Stimulated activated CD8-positive, alpha-beta memory T cell treated with anti-CD3 and anti-CD28 coated beads, Interleukin-7, amount 100 ng/mL, for 1 hour (primary cell): ENCODE data around the gene PEAR1.

Experiments used
- DNase-seq, 2 donors: peaks; one replicate each; pipeline ENCODE4 v3.0.0-alpha.2; 2020; ENCODE audit warnings: low read depth in 2 of 2

The PEAR1 gene

DNA sequence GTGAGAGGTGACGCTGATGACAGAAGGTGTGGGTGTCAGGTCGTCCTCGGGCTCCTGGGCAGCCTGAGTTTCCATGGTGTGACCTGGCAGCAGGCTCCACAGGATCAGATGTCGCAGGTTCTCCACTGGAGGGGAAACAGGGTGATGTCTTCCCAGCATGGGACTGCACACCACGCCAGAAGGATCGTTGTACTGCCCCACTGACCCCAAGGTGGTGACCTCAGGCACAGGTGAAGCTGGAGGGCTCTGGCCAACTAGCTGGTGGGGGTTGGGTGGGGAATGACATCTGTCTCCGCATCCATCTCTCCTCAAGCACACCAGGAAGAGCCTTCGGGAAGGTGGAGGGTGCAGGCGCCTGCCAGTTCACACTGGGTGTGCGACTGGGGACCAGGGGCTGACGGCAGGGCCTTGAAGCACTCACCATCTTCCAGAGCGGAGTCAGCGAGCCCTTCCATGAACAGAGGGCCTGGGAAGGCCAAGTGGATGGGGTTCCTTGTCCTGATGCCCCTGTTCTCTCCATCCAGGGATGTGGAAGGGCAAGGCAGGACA, 46.3 kb downstream of the PEAR1 start:
- DNase-seq: no peak

DNA sequence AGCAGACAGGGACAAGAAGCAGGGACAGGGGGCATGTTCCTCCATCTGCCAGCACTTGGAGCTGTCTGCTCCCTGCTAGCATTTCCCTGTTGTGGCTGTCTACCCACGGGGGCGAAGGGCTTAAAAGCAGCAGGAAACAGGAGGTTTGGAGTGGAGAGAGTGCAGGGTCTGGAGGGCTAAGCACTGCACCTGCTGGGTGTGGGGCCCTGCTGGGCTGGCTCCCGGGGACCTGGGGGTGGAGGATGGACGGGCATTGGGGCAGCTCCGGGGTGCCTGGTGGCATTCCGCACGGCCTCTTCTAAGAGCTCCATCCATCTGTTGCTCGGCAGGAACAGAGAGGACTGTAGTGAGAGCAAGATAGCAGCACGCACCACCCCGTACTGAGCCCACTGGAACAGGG, 48.2 kb downstream of the PEAR1 start:
- DNase-seq: no peak

DNA sequence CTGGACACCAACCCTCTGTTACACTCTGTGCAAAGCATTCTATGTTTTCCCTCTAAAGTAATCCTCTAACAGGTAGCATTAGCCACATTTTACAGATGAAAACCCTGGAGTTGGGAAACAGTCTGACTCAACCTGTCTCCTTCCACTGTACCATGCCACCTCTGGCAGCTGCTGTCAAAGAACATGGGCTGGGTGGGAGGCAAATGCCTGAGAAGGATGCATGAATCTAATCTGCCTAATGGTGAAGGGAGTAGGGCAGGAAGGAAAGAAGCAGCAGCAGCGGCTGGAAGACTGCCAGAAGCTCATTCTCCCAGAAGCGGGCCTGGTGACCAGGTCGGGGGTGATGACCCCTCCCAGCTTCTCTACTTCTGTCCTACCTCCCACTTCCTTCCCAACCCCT, 48.7 kb downstream of the PEAR1 start:
- no peak for DNase-seq

GRCh38 chr1:156942576-156942975, 49.1 kb downstream of the PEAR1 start:
- no peak for DNase-seq

- DNase-seq: no peak
These were observed 50.2 kb downstream of the PEAR1 start for GRCh38 chr1:156943756-156944155.

DNA sequence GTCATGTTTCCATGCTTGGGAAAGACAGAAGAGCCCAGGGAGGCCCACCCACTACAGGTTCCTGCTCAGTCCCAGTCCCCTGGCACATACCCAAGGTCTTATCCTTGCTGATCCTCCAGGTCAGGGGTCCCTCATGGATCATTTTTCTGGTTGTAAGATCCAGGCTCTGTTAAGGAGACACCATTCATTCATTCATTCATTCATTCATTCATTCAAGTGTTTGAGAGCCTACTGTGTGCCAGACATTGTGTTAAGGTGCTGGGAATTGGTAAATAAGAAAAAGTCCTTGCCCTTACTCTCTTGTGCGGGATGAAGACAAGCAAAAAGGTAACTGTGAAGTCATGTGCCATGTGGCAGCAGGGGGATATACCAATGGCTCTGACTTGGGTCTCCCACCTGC, 50.8 kb downstream of the PEAR1 start:
- no peak for DNase-seq

GRCh38 chr1:156944848-156945247, 51.3 kb downstream of the PEAR1 start:
- no peak for DNase-seq

DNA sequence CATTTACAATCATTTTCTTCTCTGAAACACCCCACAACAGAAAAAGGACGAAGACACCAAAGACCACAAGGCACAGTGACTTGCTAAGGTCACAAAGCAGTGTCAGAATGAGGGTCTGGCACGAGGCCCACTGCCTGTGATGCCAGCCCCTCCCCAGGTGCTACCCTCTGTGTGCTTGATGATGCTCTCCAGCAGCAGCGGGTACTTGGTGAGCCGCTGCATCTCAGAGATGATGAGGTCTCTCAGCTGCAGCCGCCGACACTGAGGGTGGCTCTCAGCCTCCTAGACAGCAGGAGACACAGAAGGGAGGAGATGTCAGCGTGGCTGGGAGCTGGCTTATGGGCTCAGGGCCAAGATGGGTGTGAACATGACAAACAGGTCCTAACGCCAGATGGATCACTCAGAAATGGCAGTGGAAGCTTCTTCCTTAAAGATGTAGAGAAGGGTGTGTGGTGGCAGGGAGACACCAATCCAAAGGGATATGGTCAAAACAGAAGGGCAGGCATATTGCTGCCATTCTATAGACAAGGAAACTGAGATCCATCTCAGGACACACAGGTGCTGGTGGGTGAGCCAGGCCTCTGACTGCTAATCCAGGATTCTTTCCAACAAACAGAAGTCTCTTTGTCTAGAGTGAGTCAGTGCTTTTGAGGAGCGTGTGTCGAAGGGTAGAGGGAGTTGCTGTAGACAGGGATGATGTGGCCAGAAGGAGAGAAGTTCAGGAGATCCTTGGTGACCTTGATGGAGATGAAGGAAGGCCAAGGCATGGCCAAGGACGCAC, 52.6 kb downstream of the PEAR1 start:
- DNase-seq: no peak

- DNase-seq: no peak
These were observed 53.6 kb downstream of the PEAR1 start for GRCh38 chr1:156947127-156947526.

- DNase-seq: no peak
These were observed 54.5 kb downstream of the PEAR1 start for GRCh38 chr1:156947818-156948525.

DNA sequence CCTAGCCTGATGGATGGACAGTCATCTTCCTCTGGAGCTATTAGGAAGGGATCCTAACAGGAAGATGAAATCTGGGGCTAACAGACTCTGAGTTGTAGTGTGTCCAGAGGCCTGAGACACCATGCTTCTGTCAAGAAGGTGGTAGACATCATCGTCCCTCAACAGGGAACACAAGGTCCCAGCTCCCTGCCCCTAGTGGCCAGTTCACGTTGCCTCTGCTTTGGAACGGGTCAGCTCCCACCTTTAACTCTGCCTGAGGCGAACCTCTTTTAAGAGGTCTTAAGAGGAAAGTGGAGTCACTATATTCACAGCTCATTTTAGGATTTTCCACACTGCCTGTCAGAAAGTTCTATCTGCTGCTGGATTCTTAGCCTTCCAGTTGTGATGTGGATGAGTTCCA, 55.2 kb downstream of the PEAR1 start:
- DNase-seq: no peak

DNA sequence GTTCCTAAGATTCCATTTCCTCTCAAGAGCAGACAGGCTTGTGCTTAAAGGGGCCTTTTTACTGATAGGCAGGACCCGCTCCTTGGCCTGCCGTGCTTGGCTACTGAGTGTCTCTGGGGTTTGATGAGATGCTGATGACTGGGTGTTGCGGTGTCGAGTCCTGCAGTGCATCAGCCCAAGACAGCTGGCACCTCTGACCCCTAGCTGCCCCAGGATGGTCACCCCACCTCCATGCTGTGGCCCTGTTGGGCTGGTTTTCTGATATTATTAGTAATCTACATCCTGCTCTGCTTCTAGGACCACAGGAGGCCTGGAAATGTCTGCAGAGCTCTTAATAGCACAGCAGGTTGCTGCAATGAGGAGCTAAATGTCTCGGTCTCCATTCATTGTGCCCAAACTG, 55.6 kb downstream of the PEAR1 start:
- no peak for DNase-seq

- no peak for DNase-seq
These were observed 57.9 kb downstream of the PEAR1 start for GRCh38 chr1:156951371-156951770.

DNA sequence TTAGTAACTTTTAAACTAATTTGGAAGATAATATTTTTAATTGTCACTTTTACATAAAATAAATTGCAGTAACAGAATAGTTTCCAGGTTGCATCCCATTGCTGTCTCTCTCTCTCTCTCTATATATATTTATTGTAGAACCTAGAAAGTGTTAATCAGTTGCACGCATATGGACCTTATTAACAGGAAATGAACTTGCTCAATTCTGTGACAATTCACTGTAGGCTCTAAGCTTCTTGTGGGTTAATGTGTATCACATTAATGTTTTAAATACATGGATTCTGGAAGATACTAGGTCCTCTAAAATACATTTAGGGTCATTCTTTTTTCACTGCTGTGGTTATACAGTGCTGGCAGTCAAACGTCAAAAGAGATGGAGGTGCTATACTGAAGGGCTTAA, 60.1 kb downstream of the PEAR1 start:
- no peak for DNase-seq

DNA sequence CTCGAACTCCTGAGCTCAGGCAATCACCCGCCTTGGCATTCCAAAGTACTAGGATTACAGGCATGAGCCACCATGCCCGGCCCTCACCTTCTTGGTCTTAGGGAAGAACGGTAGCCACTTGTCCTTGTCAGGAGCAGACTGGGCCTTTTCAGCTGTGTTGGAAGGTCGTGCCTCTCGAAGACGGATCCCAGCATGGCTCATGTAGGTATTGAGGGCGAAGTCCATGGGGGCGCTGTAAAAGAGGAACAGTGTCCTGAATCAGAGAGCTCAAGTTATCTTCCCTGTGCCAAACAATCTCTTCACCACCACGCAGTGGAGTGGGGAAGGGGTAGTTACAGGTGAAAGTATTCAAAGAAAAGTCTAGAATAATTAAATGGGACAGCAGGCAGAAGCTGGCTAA, 62.8 kb downstream of the PEAR1 start:
- no peak for DNase-seq

DNA sequence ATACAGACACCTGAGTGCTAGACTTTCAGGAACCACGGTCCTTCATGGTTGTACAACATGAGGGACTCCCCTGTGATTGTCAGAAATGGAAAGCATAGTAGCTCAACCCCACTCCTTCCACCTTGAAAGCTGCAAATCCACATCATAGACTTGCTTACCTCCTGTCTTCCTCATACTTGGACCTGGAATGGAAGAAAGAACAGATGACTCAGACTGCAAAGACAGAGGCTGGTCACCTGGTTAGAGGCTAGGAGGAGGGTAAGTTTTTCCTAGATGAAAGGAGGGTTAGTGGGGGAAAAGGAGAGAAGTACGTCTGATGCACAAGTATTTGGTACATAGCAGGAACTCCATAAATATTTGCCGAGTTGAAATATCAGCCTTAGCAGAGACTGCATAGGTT, 64.1 kb downstream of the PEAR1 start:
- DNase-seq: no peak

DNA sequence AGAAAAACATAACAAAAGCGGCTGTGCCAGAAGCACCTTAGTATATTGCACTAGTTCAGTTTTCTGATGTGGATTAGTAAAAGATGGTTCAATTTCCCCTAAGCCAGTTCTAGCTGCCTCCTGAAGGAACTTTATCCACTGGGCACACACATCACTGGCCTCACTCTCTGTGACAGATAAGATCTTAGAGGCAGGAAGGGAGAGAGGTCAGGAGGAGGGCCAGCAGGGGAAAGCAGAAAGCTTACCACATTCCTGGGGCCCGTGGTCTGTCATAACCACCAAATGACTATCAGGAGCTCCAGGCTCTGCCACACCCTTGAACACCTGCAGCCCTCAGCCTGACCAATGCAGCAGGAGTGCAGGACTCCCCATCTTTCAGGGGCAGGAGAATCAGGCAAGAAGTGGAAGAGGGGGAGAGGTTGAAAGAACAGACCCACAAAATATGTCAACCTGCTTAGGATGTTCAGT, 64.8 kb downstream of the PEAR1 start:
- no peak for DNase-seq

GRCh38 chr1:156959414-156959813, 65.9 kb downstream of the PEAR1 start:
- no peak for DNase-seq

DNA sequence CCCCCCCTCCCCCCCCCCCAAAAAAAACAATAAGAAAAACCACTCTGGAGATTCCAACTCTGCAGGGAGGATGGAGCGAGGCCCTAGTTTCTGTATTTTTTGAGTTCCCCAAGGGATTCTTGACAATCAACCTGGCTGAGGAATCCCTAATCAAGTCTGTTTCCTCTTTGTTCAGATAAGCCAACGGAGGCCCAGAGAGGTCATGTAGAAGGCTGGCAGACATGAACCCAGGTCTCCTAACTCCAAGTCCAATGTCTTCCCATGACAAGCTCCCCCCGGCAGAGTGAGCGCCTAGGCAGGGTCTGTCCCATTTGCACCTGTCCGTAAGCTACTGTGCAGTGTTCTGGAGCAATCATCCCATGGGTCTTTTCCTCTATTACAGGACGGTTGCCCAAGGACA, 66.4 kb downstream of the PEAR1 start:
- no peak for DNase-seq

DNA sequence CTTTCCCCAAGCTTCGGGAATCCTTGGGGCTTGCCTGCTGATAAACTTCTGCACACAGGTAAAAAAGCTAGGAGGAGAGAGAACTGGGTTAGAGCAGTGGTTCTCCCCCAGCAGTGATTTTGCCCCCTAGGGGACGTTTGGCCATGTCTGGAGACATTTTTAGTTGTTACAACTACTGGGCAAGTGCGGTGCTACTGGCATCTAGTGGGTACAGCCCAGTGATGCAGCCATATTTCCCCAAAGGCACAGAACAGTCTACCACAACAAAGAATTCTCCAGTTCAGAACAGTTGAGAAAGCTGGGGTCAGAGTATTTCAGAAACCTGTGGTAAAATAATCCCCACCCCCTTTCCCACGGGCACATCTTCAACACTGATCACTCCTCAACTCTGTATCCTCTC, 68.2 kb downstream of the PEAR1 start:
- no peak for DNase-seq

DNA sequence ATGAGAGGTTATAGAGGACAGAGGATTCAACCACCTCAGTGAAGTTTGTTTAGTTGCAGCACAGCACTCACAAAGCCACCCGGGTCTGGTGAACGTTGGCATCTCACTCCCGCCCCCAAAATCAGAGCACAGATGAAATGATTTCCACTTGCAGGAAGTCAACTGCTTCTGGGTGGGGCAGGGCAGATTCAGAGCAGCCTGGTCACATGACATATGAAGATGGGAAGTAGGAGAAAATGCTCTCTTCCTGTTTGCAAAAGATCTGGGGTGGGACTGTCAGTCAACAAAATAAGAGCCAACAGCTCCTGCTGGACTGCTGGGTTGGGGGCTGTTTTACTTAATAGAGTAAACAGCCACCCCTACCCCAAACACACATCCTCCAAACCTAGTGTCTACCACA, 70.1 kb downstream of the PEAR1 start:
- peak in 1 of 2 donors; percentile 3 for DNase-seq

DNA sequence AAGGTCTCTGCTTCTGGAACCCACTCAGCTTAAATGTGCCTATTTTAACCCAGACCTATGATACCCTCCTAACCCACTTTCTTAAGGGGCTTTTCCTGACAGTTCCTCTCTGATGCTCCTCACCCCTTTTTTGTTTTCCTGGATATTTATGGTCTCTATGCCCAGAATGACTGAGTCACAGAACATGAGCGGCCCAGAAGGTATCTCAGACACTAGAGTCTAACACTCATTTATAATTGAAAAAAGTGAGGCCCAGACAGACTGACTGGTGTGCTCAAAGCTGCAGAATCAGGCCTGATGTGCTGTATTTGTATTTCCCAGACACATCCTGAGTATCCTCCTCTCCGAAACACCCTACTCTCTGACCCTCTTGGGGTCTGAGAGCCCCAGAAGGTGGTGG, 70.9 kb downstream of the PEAR1 start:
- DNase-seq: no peak
